Epithelial cell of esophagus (primary cell): ENCODE data around the gene EEF1AKMT1.

ENCODE experiments used
- DNase-seq: peaks from one replicate; pipeline ENCODE4 v3.0.0; 2010; ENCODE audit warnings: low read depth
- H3K4me3 ChIP-seq: 2 replicates; pipeline ENCODE4 v1.5.1; 2011; ENCODE audit warnings: mild to moderate bottlenecking, low read length, control low read depth
- CTCF ChIP-seq: IDR thresholded peaks from 2 replicates; pipeline ENCODE4 v1.5.1; 2011; ENCODE audit warnings: low read depth, mild to moderate bottlenecking, low read length, control low read depth, inconsistent platforms; ENCODE audit not compliant: insufficient read depth; ENCODE audit errors: missing control alignments

EEF1AKMT1 gene

GRCh38 chr13:20729633-20730585 is 43.9 kb downstream of the EEF1AKMT1 start:
- TF ChIP-seq CTCF, result no peak
- DNase-seq, result no peak

GRCh38 chr13:20728579-20729311 is 45.0 kb downstream of the EEF1AKMT1 start:
- no peak overlapping the region for H3K4me3 ChIP-seq
- no peak for DNase-seq
- no peak for TF ChIP-seq CTCF

More at GRCh38 chr13:20729633-20730585, 43.9 kb downstream of the EEF1AKMT1 start:
- H3K4me3 ChIP-seq, result no peak overlapping the region

- no peak for TF ChIP-seq CTCF
- no peak overlapping the region for H3K4me3 ChIP-seq
- no peak for DNase-seq
Observed at GRCh38 chr13:20727856-20728255, 45.9 kb downstream of the EEF1AKMT1 start.

- peak overlapping the region; percentile 34 for H3K4me3 ChIP-seq
- TF ChIP-seq CTCF, result no peak
- peak; percentile 65 for DNase-seq
Observed at GRCh38 chr13:20721454-20722357, 52.1 kb downstream of the EEF1AKMT1 start.

- no peak for TF ChIP-seq CTCF
- no peak for DNase-seq
Observed at GRCh38 chr13:20721058-20721453, 52.7 kb downstream of the EEF1AKMT1 start.

GRCh38 chr13:20720499-20720898 is 53.3 kb downstream of the EEF1AKMT1 start:
- DNase-seq, result no peak
- no peak for TF ChIP-seq CTCF
- no peak overlapping the region for H3K4me3 ChIP-seq

More at GRCh38 chr13:20721058-20721453, 52.7 kb downstream of the EEF1AKMT1 start:
- H3K4me3 ChIP-seq, result no peak overlapping the region
